Measurements from ENCODE around the gene KLHL41.
"Not testable (repeated sequence)": the region's sequence is repeated elsewhere in the genome, so short reads cannot be mapped to it uniquely, and the experiment has no call there.

KLHL41 gene

DNA sequence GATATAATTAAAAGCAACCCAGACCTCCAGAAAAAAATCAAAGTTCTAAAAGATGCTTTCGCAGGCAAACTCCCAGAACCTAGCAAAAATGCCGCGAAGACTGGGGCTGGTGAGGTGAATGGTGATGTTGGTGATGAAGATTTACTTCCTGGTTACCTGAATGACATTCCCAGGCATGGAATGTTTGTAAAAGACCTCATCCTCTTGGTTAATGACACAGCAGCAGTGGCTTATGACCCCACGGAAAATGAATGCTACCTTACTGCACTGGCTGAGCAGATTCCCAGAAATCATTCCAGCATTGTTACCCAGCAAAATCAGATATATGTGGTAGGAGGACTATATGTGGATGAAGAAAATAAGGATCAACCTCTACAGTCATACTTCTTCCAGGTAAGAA, 994 bp downstream of the KLHL41 start:
- no peak for DNase-seq

DNA sequence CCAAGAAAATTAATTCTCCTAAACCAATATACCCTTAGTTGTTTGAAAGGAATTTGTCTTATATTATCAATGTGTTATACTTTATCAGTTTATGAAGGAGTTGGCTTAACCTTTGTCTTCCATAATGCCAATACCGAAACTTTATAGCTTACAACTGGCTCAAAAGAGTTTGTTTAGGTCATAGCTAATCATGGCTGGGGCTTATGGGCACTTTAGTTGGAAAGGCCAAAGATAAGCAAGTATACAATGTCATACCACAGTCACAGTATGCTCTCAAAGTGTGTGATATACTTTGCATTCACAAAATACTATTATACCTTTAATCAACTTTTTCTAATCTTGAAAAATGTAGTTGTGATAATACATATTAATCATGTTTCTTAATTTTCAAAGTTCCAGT, 2.3 kb downstream of the KLHL41 start:
- DNase-seq, result no peak

DNA sequence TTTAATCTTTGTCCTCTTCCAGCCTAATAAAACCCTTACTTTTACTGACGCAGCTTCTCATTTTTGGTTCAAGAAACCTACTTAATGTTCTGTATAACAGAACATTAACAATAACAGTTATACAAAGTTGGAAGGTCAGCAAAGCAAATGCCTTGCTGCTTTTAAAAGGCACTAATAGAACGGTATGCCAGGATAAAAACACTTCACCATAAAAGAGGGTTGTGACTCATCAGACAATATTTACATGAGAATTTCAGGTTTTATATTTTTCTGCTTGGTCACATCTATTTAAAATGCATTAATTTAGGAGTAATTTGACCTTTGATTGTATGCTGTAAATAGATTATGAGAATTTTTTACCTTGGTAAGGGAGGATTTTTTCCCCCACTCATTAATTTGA, 3.0 kb downstream of the KLHL41 start:
- DNase-seq, result peak; percentile 3

DNA sequence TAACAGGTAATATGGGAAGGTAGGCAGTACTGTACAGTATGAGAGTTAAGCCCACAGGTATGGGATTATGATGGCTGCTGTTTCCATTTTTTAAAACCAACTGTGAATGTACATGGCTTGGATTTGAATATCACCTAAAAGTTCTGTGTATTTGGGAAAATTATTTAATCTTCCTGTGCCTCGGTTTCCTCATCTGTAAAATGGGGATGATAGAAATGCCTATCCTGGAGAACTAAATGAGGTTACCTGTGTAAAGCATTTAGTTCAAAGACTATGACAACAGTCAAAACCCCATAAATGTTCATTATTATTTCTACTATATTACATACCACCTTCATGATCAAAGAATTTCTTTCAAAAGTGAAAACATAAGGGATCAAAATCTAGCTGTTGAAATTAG, 3.6 kb downstream of the KLHL41 start:
- DNase-seq, result no peak

DNA sequence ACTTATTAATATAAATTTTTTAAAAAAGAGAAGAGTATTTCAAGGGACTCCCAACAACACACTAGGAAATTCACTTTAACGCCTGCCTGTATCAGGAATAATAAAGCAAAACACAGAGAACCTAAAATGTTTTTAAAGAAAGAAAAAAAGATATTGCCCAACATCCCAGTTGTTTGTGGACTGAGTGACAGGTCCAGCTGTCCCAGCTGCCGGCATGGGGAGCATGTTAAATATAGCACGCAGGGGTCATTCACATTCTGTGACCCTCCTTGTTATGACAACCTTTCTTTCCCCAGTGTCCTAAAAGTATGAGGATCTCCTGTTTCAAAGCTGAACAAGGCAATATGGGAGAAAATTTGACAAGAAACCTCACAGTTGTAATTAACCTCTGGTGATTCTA, 4.4 kb downstream of the KLHL41 start:
- DNase-seq, result no peak

DNA sequence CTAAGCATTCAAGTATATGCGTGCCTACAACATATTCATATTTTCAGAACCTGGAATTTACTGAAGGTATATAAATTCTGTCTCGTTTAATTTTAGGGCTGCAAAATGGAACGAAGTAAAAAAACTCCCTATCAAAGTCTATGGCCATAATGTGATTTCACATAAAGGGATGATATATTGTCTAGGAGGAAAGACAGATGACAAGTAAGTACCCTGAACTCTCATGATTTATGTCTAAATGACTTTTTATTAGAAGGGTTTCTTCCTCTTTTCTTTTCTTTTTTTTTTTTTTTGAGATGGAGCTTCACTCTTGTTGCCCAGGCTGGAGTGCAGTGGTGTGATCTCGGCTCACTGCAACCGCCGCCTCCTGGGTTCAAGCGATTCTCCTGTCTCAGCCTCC, 5.3 kb downstream of the KLHL41 start:
- DNase-seq, result not testable (repeated sequence)

DNA sequence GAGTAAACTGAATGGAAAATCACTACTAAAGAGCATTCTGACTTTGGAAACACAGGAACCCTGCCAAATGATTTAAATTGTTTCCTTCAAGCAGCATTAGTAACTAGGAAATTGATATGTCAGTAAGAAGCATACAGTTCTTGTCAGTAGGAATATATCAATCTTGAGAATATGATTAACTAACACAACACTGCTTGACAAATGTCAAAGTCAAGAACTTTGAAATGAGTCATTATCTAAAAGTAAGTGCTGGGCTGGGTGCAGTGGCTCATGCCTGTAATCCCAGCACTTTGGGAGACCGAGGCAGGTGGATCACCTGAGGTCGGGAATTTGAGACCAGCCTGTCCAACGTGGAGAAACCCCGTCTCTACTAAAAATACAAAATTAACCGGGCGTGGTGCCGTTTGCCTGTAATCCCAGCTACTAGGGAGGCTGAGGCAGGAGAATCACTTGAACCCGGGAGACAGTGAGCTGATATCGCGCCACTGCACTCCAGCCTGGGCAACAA, 7.0 kb downstream of the KLHL41 start:
- not testable (repeated sequence) for DNase-seq

DNA sequence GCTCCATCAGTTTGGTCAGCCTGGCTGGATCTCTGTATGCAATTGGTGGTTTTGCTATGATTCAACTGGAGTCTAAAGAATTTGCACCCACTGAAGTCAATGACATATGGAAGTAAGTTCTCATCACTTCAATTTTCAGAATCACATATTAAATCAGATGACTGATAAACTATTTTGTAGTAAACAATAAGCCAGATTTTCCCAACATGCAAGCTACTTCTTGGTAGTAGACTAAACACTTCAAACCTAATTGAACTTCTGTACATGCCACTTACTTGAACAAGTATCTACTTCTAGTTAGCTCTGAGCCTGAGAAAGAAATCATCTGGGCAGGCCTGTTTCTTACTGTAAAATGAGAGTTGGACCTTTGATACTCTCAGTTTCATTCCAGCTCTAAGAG, 11.4 kb downstream of the KLHL41 start:
- no peak for DNase-seq

DNA sequence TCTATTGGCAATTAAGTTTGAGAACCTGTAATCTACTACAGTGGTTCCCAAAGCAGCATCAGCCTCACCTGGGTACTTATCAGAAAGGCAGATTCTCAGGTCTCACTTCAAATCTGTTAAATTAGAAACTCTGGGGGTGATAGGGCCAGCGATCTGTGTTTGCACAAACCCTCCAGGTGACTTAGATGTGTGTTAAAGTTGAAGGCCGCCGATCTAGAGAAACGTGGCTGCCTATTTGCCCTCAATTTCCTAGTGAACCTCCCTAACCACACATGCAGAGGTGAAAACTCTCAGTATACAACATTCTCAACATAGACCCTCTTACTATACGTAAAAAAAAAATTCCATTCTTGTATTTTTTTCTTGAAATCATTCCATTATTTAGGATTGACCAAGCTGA, 14.2 kb downstream of the KLHL41 start:
- no peak for DNase-seq

DNA sequence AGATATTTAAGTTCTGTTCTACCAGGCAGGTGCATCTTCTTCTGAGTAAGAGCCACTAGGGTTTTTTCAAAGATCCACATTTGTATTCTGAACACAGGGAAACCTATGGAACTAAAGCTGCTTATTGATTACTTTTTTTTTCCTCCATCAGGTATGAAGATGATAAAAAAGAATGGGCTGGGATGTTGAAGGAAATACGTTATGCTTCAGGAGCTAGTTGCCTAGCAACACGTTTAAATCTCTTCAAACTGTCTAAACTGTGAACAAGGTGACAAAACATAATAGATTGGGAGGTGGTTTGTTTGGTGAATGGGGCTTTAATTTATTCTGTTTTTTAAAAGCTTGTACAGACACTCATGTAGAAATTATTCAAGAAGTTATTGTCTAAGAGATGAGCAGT, 15.9 kb downstream of the KLHL41 start:
- DNase-seq, result peak; percentile 75

DNA sequence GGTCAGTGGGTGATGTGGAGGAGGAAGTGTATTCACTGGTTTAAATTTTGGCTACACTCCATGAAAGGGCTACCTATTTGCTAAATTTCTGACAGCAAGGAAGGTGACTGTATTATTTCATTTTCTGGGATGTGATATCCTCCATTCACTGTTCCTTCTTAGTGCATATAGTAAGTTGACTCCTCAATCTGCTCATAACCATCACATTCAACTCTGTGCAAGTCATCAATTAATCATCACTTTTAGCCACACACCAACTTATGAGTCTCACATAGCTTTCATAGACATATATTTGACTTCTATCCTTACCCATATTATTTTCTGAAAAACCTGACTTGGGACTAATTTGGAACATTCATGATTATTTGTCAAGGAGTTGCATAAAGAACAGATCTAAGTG, 16.9 kb downstream of the KLHL41 start:
- DNase-seq, result no peak

DNA sequence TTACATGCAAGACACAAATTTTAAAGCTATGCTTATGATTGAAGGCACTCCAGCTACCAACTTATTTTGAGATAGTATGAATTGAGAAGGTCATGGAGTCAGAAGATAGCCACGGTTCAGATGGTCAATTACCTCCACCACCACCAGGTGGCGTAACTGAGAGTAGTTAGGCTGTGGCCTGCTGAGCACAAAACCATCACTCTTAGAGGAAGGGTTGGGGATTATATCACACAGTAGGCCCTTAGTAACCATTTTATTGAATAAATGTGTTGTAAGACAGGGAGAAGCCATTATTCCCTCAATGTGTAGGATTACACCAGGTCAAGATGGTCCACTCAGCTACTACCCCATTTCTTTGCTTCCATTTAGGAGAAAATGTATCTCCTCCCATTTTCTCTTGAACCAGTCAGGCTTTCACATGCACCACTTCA, 18.8 kb downstream of the KLHL41 start:
- DNase-seq, result peak; percentile 35

DNA sequence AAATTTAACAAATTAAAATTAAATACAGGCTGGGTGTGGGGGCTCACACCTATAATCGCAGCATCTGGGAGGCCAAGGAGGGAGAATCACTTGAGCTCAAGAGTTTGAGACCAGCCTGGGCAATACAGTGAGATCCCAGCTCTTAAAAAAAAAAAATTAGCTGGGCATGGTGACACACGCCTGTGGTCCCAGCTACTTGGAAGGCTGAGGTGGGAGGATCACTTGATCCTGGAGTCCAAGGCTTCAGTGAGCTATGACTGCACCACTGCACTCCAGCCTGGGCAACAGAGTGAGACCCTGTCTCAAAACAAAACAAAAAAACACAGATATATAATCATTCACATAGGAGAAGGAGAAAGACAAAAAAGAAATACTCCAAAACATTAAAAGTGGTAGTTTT, 30.0 kb downstream of the KLHL41 start:
- not testable (repeated sequence) for DNase-seq

DNA sequence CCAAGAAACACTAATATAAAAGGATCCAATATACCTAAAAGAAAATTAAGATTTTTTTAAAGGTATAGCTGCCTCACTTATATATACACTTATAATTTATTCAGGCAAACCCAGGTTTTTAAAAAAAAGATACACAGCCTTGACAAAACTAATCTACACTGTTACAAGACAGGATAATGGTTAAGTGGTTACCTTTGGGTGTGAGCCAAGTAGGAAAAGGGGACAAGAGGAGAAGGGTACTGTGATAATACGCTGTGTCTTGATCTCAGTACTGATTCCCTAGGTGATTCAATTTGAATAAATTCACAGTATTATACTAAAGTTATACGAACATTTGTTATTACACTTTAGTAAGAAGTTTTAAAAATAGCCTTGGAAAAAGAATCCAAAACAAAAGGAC, 30.6 kb downstream of the KLHL41 start:
- DNase-seq, result no peak

DNA sequence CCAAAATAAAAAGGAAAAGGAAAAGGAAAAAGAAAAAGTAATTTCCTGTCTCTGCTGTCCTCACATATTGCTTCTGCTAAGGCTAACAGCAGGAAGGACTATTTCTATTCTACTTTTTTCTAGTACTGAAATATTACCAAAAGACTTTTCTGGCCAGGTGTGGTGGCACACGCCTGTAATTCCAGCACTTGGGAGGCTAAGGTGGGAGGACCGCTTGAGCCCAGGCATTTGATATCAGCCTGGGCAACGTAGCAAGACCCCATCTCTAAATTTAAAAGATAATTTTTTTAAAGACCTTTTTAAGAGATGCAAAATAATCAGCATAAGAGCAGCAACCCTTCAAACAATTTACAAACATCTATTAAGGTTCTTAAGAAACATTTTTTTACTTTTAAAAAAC, 32.9 kb downstream of the KLHL41 start:
- DNase-seq, result no peak

DNA sequence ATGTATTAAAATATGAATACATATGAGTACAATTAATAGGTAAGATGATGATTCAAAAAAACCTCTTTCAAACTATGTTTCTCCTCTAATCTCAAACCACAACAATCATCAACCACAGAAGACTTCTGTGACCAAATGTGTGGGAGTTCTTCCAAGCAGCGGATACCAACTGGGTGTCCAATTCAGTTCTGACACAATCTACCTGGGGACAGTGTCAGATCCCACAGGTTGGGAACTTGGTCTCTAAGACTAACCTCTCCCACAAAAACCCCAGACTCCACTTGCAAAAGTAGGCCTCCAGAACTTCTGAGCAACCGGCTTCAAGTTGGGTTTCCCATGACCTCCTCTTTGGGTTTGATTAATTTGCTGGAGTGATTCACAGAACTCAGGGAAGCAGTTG, 37.3 kb downstream of the KLHL41 start:
- no peak for DNase-seq

DNA sequence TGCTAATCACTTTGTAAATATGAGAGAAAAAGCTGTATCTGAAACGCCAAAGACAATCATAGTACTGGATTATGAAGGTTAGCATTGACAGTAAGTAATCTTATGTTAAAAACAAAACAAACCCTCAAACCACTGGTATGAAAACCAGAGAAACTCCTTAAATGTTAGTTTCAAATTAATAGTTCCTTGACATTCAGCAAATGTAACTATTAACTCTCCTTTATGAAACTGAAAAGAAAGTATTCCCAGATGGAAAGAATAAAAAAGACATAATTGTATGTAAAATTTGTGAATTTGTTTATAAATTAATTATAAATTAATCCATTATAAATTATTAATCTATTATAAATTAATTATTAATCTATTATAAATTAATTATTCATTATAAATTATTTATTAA, 51.9 kb downstream of the KLHL41 start:
- DNase-seq, result no peak

DNA sequence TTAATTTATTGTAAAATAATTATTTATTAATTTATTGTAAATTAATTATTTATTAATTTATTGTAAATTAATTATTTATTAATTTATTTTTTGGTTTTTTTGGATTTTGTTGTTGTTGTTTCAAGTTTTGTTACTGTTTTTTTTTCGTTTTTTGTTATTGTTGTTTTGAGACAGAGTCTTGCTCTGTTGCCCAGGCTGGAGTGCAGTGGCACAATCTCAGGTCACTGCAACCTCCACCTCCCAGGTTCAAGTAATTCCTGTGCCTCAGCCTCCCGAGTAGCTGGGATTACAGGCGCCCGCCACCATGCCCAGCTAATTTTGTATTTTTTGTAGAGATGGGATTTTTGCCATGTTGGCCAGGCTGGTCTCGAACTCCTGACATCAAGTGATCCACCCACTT, 52.6 kb downstream of the KLHL41 start:
- DNase-seq, result not testable (repeated sequence)

DNA sequence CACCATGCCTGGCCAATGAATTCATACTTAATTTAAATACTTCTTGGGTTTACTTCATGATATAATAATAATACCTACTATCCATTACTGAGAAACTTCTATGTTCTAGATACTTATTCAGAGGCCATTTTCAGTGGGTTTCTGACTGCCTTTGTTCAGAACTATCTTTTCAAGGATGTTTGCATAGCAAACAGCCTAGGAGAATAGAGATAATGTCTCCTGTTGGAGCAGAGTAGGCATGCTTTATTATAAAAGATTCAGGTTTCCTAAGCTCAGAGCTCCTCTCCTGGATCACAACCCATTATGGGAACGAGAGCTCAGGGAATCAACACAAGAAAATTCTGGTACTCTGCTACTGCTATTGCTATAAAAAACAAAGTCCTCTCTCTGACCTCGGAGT, 53.0 kb downstream of the KLHL41 start:
- DNase-seq, result no peak

DNA sequence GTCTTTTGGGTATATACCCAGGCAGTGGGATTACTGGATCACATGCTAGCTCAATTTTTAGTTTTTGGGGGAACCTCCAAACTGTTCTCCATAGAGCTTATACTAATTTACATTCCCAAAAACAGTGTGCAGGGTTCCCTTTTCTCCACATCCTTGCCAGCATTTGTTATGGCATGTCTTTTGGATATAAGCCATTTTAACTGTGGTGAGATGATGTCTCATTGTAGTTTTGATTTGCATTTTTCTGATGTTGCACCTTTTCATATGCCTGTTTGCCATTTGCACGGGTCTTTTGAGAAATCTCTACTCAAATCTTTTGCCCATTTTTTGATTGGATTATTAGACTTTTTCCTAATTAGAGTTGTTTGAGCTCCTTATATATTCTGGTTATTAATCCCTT, 56.2 kb downstream of the KLHL41 start:
- no peak for DNase-seq

DNA sequence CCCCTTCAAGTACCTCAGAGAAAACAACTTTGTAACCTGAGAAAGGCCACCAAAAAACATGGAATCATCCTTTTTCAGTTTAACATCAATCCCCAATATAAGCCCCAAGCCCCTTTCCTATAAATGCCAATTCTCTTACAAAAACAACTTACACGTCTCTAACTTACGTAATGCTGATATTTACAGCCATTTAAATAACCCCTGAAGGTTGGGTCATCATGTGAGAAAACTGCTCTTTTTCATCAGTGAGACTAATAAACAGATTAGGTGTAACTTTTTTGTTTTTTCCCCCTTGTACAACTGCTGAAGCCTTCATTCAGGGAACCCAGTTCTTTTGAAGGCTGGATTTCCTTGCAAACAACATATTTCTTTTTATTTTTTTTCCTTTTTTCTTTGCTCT, 60.4 kb downstream of the KLHL41 start:
- DNase-seq, result no peak

DNA sequence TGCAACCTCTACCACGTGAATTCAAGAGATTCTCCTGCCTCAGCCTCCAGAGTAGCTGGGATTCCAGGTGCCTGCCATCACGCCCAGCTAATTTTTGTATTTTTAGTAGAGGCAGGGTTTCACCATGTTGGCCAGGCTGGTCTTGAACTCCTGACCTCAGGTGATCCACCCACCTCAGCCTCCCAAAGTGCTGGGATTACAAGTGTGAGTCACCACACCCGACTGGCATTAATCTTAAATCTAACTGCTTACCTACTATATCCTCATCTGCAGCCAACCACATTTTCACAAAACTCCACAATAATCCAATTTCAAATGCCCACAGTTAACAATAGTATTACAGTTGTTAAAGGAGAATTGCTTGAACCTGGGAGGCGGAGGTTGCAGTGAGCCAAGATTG, 61.2 kb downstream of the KLHL41 start:
- DNase-seq, result not testable (repeated sequence)

DNA sequence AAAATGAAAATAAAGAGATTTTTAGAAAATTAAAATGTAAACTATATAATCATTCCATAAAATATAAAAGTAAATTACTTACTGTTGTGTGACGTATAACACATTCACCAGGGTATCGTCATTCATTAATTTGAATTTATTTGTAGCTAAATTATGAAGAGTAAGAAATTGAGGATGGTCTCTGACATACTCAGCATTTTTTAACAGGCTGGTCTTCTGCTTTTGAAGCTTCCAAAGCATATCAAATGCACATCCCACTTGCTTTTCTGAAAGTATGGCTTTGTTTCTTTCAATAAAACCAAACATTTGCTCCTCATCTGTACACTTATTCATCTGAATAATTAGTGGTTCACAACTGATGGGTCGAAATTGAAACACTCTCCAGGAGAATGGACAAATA, 62.1 kb downstream of the KLHL41 start:
- no peak for DNase-seq

DNA sequence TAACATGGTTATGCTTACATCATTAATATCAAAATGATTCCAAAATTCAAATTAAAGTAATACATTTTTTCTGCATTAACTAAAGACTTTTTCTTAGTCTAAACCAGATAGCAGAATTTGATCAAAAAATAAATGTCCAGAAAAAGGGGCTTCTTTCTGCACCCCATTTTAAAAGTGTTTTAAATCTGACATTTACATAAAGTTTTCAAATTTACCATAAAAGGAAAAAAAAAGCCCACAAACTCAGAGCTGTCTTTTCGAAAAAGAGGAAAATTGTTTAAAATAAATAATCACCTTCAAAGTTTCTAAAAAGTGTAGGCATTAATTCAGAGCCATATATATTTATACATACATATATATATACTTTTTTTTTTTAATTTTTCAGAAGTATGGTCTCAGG, 62.7 kb downstream of the KLHL41 start:
- DNase-seq, result no peak

DNA sequence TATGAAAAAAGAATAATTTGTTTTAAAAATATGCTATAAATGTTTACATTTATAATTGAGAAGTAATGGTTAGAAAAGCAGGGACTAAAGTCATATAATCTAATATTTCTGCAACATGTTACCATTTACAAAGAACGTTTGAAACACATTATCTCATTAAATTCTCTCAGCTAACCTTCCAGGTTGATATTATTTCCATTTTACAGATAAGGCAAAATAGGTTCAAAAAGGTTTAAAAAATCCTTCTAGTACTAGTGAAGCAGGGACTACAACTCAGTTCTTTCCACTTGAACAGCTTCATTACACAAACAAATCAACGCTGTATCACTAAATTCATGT, 63.3 kb downstream of the KLHL41 start:
- DNase-seq, result no peak

All from NCI-H748 treated with DMSO at 0.1 percent for 48 hours (cell line).